B cell (primary cell): ENCODE measurements around the gene MOB3B. TPM values are rescaled to one million over a fixed set of nuclear protein-coding genes. Genes with fewer than 3 reads are reported as not detected.
A peak's percentile ranks its signal among the peaks of the same experiment; 100 is the strongest.

Experiments used
- ATAC-seq: fragments of 200-7000 bp; cut with Tn5 transposase; one replicate; pipeline ENCODE4 v1.10.0; 2021; ENCODE audit warnings: low read depth, mild to moderate bottlenecking, moderate number of reproducible peaks, moderate library complexity
- CTCF ChIA-PET: fragments of 350-600 bp; sonication (Branson Sonifier 250); formaldehyde crosslinking; loops from one replicate; lab custom pipeline; 2021; ENCODE audit warnings: antibody characterized with exemption, inconsistent platforms; lab: Charles Lee
- POLR2A ChIA-PET: fragments of 350-600 bp; sonication (Branson Sonifier 250); formaldehyde crosslinking; loops from one replicate; lab custom pipeline; 2021; ENCODE audit warnings: antibody characterized with exemption; lab: Charles Lee
- DNase-seq: peaks from one replicate; pipeline ENCODE4 v3.0.0; 2013
- H2AFZ ChIP-seq: 2 replicates; pipeline ENCODE4 v1.6.1; 2012; ENCODE audit warnings: mild to moderate bottlenecking, low read depth, low read length; ENCODE audit not compliant: insufficient read depth, poor library complexity, severe bottlenecking
- H3K27ac ChIP-seq, 2 donors: 1 replicate in 1 of 2; 2 replicates in 1 of 2; pipeline ENCODE4 v1.5.1; 2012 to 2013; ENCODE audit warnings: low read length in 2 of 2, mild to moderate bottlenecking in 2 of 2, moderate library complexity in 1 of 2
- H3K27me3 ChIP-seq, 4 experiments: fragments of 200-600 bp in 1 of 4; sonication (generic) in 1 of 4; replicated peaks in 1 of 4; 1 replicate in 2 of 4; 2 replicates in 2 of 4; pipeline versions ENCODE4 v1.6.1 to v1.7.0; 2013 to 2016; ENCODE audit warnings: low read length in 3 of 4, mild to moderate bottlenecking in 2 of 4, mixed read lengths in 1 of 4, moderate library complexity in 1 of 4; ENCODE audit not compliant: insufficient read depth in 4 of 4, control insufficient read depth in 3 of 4; ENCODE audit errors: control extremely low read depth in 1 of 4
- H3K36me3 ChIP-seq, 2 experiments: replicated peaks in 1 of 2; 1 replicate in 1 of 2; 2 replicates in 1 of 2; pipeline versions ENCODE4 v1.6.1 to v1.7.1; 2013; ENCODE audit warnings: low read length in 1 of 2; ENCODE audit not compliant: insufficient read depth in 2 of 2, control insufficient read depth in 1 of 2; ENCODE audit errors: control extremely low read depth in 1 of 2, extremely low read depth in 1 of 2
- H3K4me1 ChIP-seq, 2 donors: fragments of 200-600 bp in 1 of 2; sonication (generic) in 1 of 2; 1 replicate in 1 of 2; 2 replicates in 1 of 2; pipeline versions ENCODE4 v1.5.1 to v1.6.1; 2013 to 2017; ENCODE audit warnings: low read length in 2 of 2; ENCODE audit not compliant: control insufficient read depth in 2 of 2, insufficient read depth in 2 of 2
- H3K4me2 ChIP-seq: replicated peaks from 2 replicates; pipeline ENCODE3; 2012; ENCODE audit warnings: mild to moderate bottlenecking, low read depth, low read length; ENCODE audit not compliant: poor library complexity, severe bottlenecking
- H3K4me3 ChIP-seq, 5 experiments: fragments of 200-600 bp in 1 of 5; sonication (generic) in 1 of 5; 1 replicate in 3 of 5; 2 replicates in 2 of 5; pipeline versions ENCODE4 v1.5.1 to v1.7.0; 2011 to 2016; ENCODE audit warnings: low read length in 4 of 5, mild to moderate bottlenecking in 4 of 5, low read depth in 2 of 5, control low read depth in 1 of 5, moderate library complexity in 1 of 5; ENCODE audit not compliant: insufficient read depth in 1 of 5; ENCODE audit errors: control extremely low read depth in 1 of 5, extremely low read depth in 1 of 5
- H3K79me2 ChIP-seq: fragments of 200-600 bp; sonication (generic); one replicate; pipeline ENCODE4 v1.6.0; 2016; ENCODE audit warnings: low read length; ENCODE audit not compliant: control insufficient read depth, insufficient read depth
- H3K9ac ChIP-seq: fragments of 200-600 bp; sonication (generic); 2 replicates; pipeline ENCODE4 v1.6.1; 2017; ENCODE audit warnings: mild to moderate bottlenecking, low read length, moderate library complexity
- H3K9me3 ChIP-seq, 3 donors: one replicate each; pipeline versions ENCODE4 v1.6.1 to v1.7.1; 2013; ENCODE audit warnings: low read length in 2 of 3; ENCODE audit not compliant: control insufficient read depth in 2 of 3, insufficient read depth in 1 of 3; ENCODE audit errors: control extremely low read depth in 1 of 3
- H4K20me1 ChIP-seq: 2 replicates; pipeline ENCODE4 v1.6.0; 2012; ENCODE audit warnings: mild to moderate bottlenecking, low read length; ENCODE audit not compliant: insufficient read depth, control insufficient read depth, poor library complexity, severe bottlenecking
- H3K27ac Mint-ChIP-seq: one replicate; pipeline ENCODE4 v1.8.0; 2021; ENCODE audit warnings: mixed read lengths
- H3K27me3 Mint-ChIP-seq: one replicate; pipeline ENCODE4 v1.8.0; 2021; ENCODE audit warnings: mixed read lengths
- H3K4me1 Mint-ChIP-seq: one replicate; pipeline ENCODE4 v1.8.0; 2021; ENCODE audit warnings: mixed read lengths
- H3K4me3 Mint-ChIP-seq: one replicate; pipeline ENCODE4 v1.8.0; 2021; ENCODE audit warnings: mixed read lengths
- H3K9me3 Mint-ChIP-seq: one replicate; pipeline ENCODE4 v1.8.0; 2022; ENCODE audit warnings: mixed read lengths; ENCODE audit not compliant: insufficient read depth
- CTCF ChIP-seq: fragments of 200-600 bp; IDR thresholded peaks from one replicate; pipeline ENCODE4 v1.8.0; 2022; ENCODE audit warnings: antibody characterized with exemption, mild to moderate bottlenecking
- EZH2 ChIP-seq: IDR thresholded peaks from 2 replicates; pipeline ENCODE4 v1.6.1; 2012; ENCODE audit warnings: borderline replicate concordance, low read depth, mild to moderate bottlenecking, moderate library complexity, low read length; ENCODE audit not compliant: insufficient read depth, poor library complexity, severe bottlenecking
- WGBS: methylation state at CpG from one replicate; pipeline ENCODE4 v1.1.5; 2013; ENCODE audit warnings: missing lambda C conversion rate; ENCODE audit not compliant: insufficient coverage; 5-methylcytosine and 5-hydroxymethylcytosine counted together
- intact Hi-C: fragments of 100-400 bp; cut with micrococcal nuclease; formaldehyde crosslinking; loops from one replicate; pipeline ENCODE4 v1.10.0; 2022
- polyA plus RNA-seq: library from polyadenylated mRNA; depleted of rRNA; stranded (reverse); fragments of >200 nt; gene quantifications from 2 replicates; pipeline ENCODE4 v1.2.3, GENCODE V29; 2012
- total RNA-seq, 2 donors: library from RNA; stranded (reverse); fragments of 120-200 nt in 1 of 2; gene quantifications; 1 replicate in 1 of 2; 2 replicates in 1 of 2; pipeline versions ENCODE4 v1.2.3 to v1.2.4, GENCODE V29; 2013 to 2022

The MOB3B gene
- total and polyA plus RNA-seq, 2 donors (not counting 1 experiment from before 2014, with no cell fraction given) = 7.3 to 7.9 TPM

- intact Hi-C loops = loop anchor here (5.0 kb wide), 1 partner anchor 525 kb away; the partner anchor contains the start of gene IFT74
- peak overlapping the region; percentile 26 for H3K4me3 Mint-ChIP-seq
- H4K20me1 ChIP-seq = no peaks in the 10 kb centered on the region
- TF ChIP-seq EZH2 (no peak), CTCF (no peak)
- H3K27ac Mint-ChIP-seq = peak overlapping the region; percentile 75
- H3K4me3 ChIP-seq = peak overlapping the region in 1 of 5 experiments; percentile 2
- peaks cover 88% of the 10 kb centered on the region for H3K4me1 Mint-ChIP-seq
- POLR2A ChIA-PET = interaction anchor here (1.7 kb wide), 1 partner anchor 22 kb away, joined by 8 read pairs; no protein-coding TSS in a partner anchor
- H3K36me3 ChIP-seq = no peaks in the 10 kb centered on the region
- H3K27me3 Mint-ChIP-seq = no peaks in the 10 kb centered on the region
- peak overlapping the region; percentile 28 for H3K4me2 ChIP-seq
- CTCF ChIA-PET = interaction anchor here (1.3 to 1.8 kb wide), 3 partner anchors 10 to 45 kb away, joined by 3 to 6 read pairs (median 5); no protein-coding TSS in a partner anchor
- ATAC-seq = no peak
- peaks cover 2% of the 10 kb centered on the region for H3K9me3 Mint-ChIP-seq
- H2AFZ ChIP-seq = no peak overlapping the region
- no CpG with 5 or more reads among the region's 2 CpGs for WGBS
- H3K27ac ChIP-seq = peak overlapping the region; percentile 46 to 82
- no peak overlapping the region for H3K9ac ChIP-seq
- peaks cover 64% of the 10 kb centered on the region for H3K79me2 ChIP-seq
- DNase-seq = no peak
- H3K27me3 ChIP-seq = no peaks in the 10 kb centered on the region
- peaks cover 86 to 92% of the 10 kb centered on the region in 2 donors for H3K4me1 ChIP-seq
- peaks cover 0 to 2% (median 0%) of the 10 kb centered on the region in 3 donors for H3K9me3 ChIP-seq
These were observed 46.9 kb downstream of the MOB3B start for GRCh38 chr9:27482709-27483108.

GRCh38 chr9:27478322-27478721, 51.3 kb downstream of the MOB3B start:
- H3K4me1 ChIP-seq = peaks cover 48 to 62% of the 10 kb centered on the region in 2 donors
- no peaks in the 10 kb centered on the region for H3K27me3 ChIP-seq
- H3K4me2 ChIP-seq = no peak overlapping the region
- no peak overlapping the region for H3K9ac ChIP-seq
- ATAC-seq (no peak), DNase-seq (no peak)
- Mint-ChIP-seq H3K27ac (peak overlapping the region; percentile 67), H3K4me3 (no peak overlapping the region), H3K4me1 (peaks cover 77% of the 10 kb centered on the region), H3K27me3 (no peaks in the 10 kb centered on the region), H3K9me3 (peaks cover 2% of the 10 kb centered on the region)
- TF ChIP-seq EZH2 = no peak
- TF ChIP-seq CTCF = no peak
- no CpG with 5 or more reads among the region's 1 CpG for WGBS
- peak overlapping the region in 1 of 2 donors; percentile 49 for H3K27ac ChIP-seq
- intact Hi-C loops = no loop called here
- ChIA-PET POLR2A (no interaction called here), CTCF (interaction anchor here (1.1 to 1.4 kb wide), 2 partner anchors 40 to 146 kb away, joined by 3 to 4 read pairs; no protein-coding TSS in a partner anchor)
- H3K79me2 ChIP-seq = peaks cover 94% of the 10 kb centered on the region
- H2AFZ ChIP-seq = no peak overlapping the region
- peaks cover 0 to 2% (median 0%) of the 10 kb centered on the region in 3 donors for H3K9me3 ChIP-seq
- H3K4me3 ChIP-seq = no peak overlapping the region
- H3K36me3 ChIP-seq = no peaks in the 10 kb centered on the region
- H4K20me1 ChIP-seq = no peaks in the 10 kb centered on the region
